Lung (tissue), 12 donors: ENCODE measurements around the gene UCHL1. TPM values are rescaled to one million over a fixed set of nuclear protein-coding genes. Genes with fewer than 3 reads are reported as not detected.

Experiments
- ATAC-seq: fragments of 200-7000 bp; cut with Tn5 transposase; one replicate; pipeline ENCODE4 v1.9.1; 2020; ENCODE audit warnings: moderate number of reproducible peaks; ENCODE audit not compliant: insufficient read depth, low FRiP score
- DNase-seq, 3 donors: peaks; one replicate each; pipeline ENCODE4 v3.0.0-alpha.2; 2013 to 2017
- H3K27ac ChIP-seq, 2 donors: one replicate each; pipeline ENCODE4 v1.5.1; 2013; ENCODE audit warnings: mild to moderate bottlenecking in 2 of 2, moderate library complexity in 2 of 2, control low read depth in 1 of 2, inconsistent platforms in 1 of 2, low read depth in 1 of 2, low read length in 1 of 2
- H3K27me3 ChIP-seq, 3 donors: one replicate each; pipeline ENCODE4 v1.5.1; 2013; ENCODE audit warnings: low read length in 2 of 3; ENCODE audit not compliant: control insufficient read depth in 3 of 3, insufficient read depth in 3 of 3
- H3K36me3 ChIP-seq, 4 donors: one replicate each; pipeline ENCODE4 v1.5.1; 2013; ENCODE audit warnings: low read length in 4 of 4, mild to moderate bottlenecking in 1 of 4, moderate library complexity in 1 of 4; ENCODE audit not compliant: control insufficient read depth in 4 of 4, insufficient read depth in 4 of 4
- H3K4me1 ChIP-seq, 5 donors: one replicate each; pipeline ENCODE4 v1.5.1; 2013; ENCODE audit warnings: low read length in 5 of 5, mild to moderate bottlenecking in 2 of 5, moderate library complexity in 1 of 5; ENCODE audit not compliant: control insufficient read depth in 5 of 5, insufficient read depth in 5 of 5
- H3K4me3 ChIP-seq: one replicate; pipeline ENCODE4 v1.5.1; 2013; ENCODE audit warnings: mild to moderate bottlenecking, control low read depth, moderate library complexity
- H3K9ac ChIP-seq, 2 donors: one replicate each; pipeline ENCODE4 v1.5.1; 2013; ENCODE audit warnings: low read length in 2 of 2, control low read depth in 1 of 2; ENCODE audit not compliant: insufficient read depth in 1 of 2
- H3K9me3 ChIP-seq, 4 donors: one replicate each; pipeline ENCODE4 v1.5.1; 2013; ENCODE audit warnings: low read length in 3 of 4, mild to moderate bottlenecking in 1 of 4, moderate library complexity in 1 of 4; ENCODE audit not compliant: control insufficient read depth in 4 of 4, insufficient read depth in 3 of 4
- CTCF ChIP-seq: IDR thresholded peaks from 2 replicates; pipeline ENCODE4 v1.5.1; 2012; ENCODE audit warnings: mild to moderate bottlenecking; ENCODE audit errors: control extremely low read depth, extremely low read depth
- WGBS, 2 donors: extraction: QIAGEN DNeasy Blood & Tissue Kit; methylation state at CpG; one replicate each; pipeline ENCODE4 v1.1.7; 2013; 5-methylcytosine and 5-hydroxymethylcytosine counted together
- polyA plus RNA-seq, 2 donors: library from polyadenylated mRNA; stranded (reverse); fragments of 200-250 nt; gene quantifications; one replicate each; pipeline ENCODE4 v1.2.1, GENCODE V29; 2013
- total RNA-seq, 2 donors: library from RNA; depleted of rRNA in 1 of 2; stranded (reverse); fragments of >200 nt in 1 of 2; gene quantifications; one replicate each; pipeline ENCODE4 v1.2.1, GENCODE V29; 2014 to 2021
- donor health status: control.
- donor health status: control.
- donor health status: Bipolar disorder and iron deficiency.
- donor health status: healthy.
- donor health status: DM: yes; HTN: yes; CAD: no.

UCHL1 gene
- total and polyA plus RNA-seq, 4 donors, result 6.9 to 38.2 (median 13.5) TPM

GRCh38 chr4:41213625-41214135, 43.0 kb upstream of the UCHL1 start:
- Histone ChIP-seq H3K36me3 (no peaks in the 10 kb centered on the region), H3K4me3 (peak overlapping the region; percentile 77), H3K27me3 (no peaks in the 10 kb centered on the region), H3K4me1 (peaks cover 0 to 24% (median 14%) of the 10 kb centered on the region in 5 donors), H3K27ac (peak overlapping the region; percentile 81 to 84), H3K9ac (peak overlapping the region in 1 of 2 donors; percentile 76), H3K9me3 (no peaks in the 10 kb centered on the region)
- DNase-seq (peak; percentile 47 to 57 (median 50)), ATAC-seq (peak; percentile 9)
- no peak for TF ChIP-seq CTCF
- 1% methylated on average over 29 to 35 of the region's 35 CpGs for WGBS, 2 donors

GRCh38 chr4:41214136-41214824, 42.4 kb upstream of the UCHL1 start, which contains the start of gene APBB2:
Gene APBB2, minus strand, starts transcription at chr4:41214542. Its CDS starts 181,288 bp downstream, at chr4:41033254.
- Histone ChIP-seq H3K36me3 (no peaks in the 10 kb centered on the region), H3K4me1 (peaks cover 0 to 24% (median 14%) of the 10 kb centered on the region in 5 donors), H3K4me3 (peak within 1 kb of the TSS; percentile 77), H3K9me3 (no peaks in the 10 kb centered on the region), H3K27ac (peak within 1 kb of the TSS; percentile 81 to 84), H3K9ac (peak within 1 kb of the TSS in 1 of 2 donors; percentile 76), H3K27me3 (no peaks in the 10 kb centered on the region)
- peak; percentile 84 for ATAC-seq
- peak; percentile 98 to 99 (median 99) for DNase-seq
- 0 to 1% methylated on average over 60 to 71 of the region's 71 CpGs for WGBS, 2 donors
- TF ChIP-seq CTCF, result peak; percentile 33

- Histone ChIP-seq H3K9ac (no peak overlapping the region), H3K27me3 (no peaks in the 10 kb centered on the region), H3K27ac (peak overlapping the region in 1 of 2 donors; percentile 75), H3K4me3 (no peak overlapping the region), H3K4me1 (peaks cover 0 to 24% (median 14%) of the 10 kb centered on the region in 5 donors), H3K9me3 (no peaks in the 10 kb centered on the region), H3K36me3 (no peaks in the 10 kb centered on the region)
- ATAC-seq (no peak), DNase-seq (no peak)
- WGBS, 2 donors, result 15 to 16% methylated on average over 8 of the region's 8 CpGs
- no peak for TF ChIP-seq CTCF
Observed at GRCh38 chr4:41214825-41215146, 41.9 kb upstream of the UCHL1 start.
